Uterus (tissue), 4 donors: Measurements from ENCODE around the gene PPP2R3C. TPM values are rescaled to one million over a fixed set of nuclear protein-coding genes. Genes with fewer than 3 reads are reported as not detected.

Experiments
- DNase-seq, 2 donors: peaks; one replicate each; pipeline ENCODE4 v3.0.0-alpha.2; 2019 to 2020
- H3K27ac ChIP-seq, 2 donors: fragments of 200-600 bp; sonication (generic); 1 replicate in 1 of 2; 2 replicates in 1 of 2; pipeline ENCODE4 v1.5.1; 2016 to 2018
- H3K27me3 ChIP-seq, 2 donors: fragments of 200-600 bp; sonication (generic); one replicate each; pipeline ENCODE4 v1.5.1; 2018 to 2019; ENCODE audit warnings: control low read depth in 1 of 2
- H3K36me3 ChIP-seq, 2 donors: fragments of 200-600 bp; sonication (generic); one replicate each; pipeline ENCODE4 v1.5.1; 2019; ENCODE audit warnings: control low read depth in 1 of 2
- H3K4me1 ChIP-seq, 2 donors: fragments of 200-600 bp; sonication (generic); one replicate each; pipeline ENCODE4 v1.5.1; 2018 to 2019; ENCODE audit warnings: control low read depth in 1 of 2
- H3K4me3 ChIP-seq, 2 donors: fragments of 200-600 bp; sonication (generic); 1 replicate in 1 of 2; 2 replicates in 1 of 2; pipeline ENCODE4 v1.5.1; 2018 to 2019; ENCODE audit warnings: mild to moderate bottlenecking in 1 of 2
- H3K9me3 ChIP-seq, 2 donors: fragments of 200-600 bp; sonication (generic); one replicate each; pipeline ENCODE4 v1.5.1; 2019; ENCODE audit warnings: control low read depth in 1 of 2
- POLR2A ChIP-seq, 2 donors: fragments of 450-650 bp; IDR thresholded peaks; one replicate each; pipeline ENCODE4 v1.6.1; 2016; ENCODE audit warnings: antibody characterized with exemption in 2 of 2, mild to moderate bottlenecking in 1 of 2, moderate library complexity in 1 of 2
- intact Hi-C: fragments of 100-400 bp; cut with DNase I; formaldehyde crosslinking; loops from one replicate; pipeline ENCODE4 v1.15.1; 2023; ENCODE audit warnings: low total_unique reads
- total RNA-seq, 4 donors: library from RNA; depleted of rRNA in 3 of 4; stranded (reverse); fragments of >200 nt in 3 of 4; gene quantifications; one replicate each; pipeline versions ENCODE4 v1.1.0 to v1.2.4, GENCODE V29; 2014 to 2023
- TF ChIP-seq, protein P1 (sequence below), 4 experiments: fragments of 200-600 bp in 2 of 4; fragments of 450-650 bp in 2 of 4; sonication (generic) in 2 of 4; IDR thresholded peaks; one replicate each; pipeline ENCODE4 v1.5.1; 2016 to 2019; ENCODE audit warnings: antibody characterized with exemption in 4 of 4, mild to moderate bottlenecking in 2 of 4, moderate library complexity in 1 of 4
- donor health status: DM: yes; HTN: yes; CAD: no.

PPP2R3C gene
- total RNA-seq, 4 donors from 2014 or later = 18.5 to 48.0 (median 29.4) TPM

DNA sequence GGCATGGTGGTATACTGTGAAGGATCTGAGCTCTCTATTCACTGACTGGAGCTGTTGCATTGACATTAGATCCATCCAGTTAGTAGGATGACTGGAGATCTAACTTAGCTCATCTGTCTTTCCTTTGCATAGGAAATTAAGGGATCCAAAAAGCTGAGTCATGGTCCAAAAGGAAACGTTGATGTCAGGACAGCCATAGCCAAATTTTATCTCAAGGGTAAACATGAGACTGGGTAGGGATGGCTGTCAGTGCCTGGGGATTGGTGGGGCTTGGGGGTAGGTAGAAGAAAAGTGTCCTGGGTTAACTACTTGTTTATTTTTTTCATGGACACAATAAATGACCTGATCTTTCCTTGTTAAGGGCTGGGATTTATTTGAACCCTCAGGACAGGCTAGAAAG lies 71.1 kb downstream of the PPP2R3C start:
- H3K4me1 ChIP-seq = no peaks in the 10 kb centered on the region
- no peak overlapping the region for H3K27ac ChIP-seq
- no peaks in the 10 kb centered on the region for H3K9me3 ChIP-seq
- TF ChIP-seq, protein P1, sequence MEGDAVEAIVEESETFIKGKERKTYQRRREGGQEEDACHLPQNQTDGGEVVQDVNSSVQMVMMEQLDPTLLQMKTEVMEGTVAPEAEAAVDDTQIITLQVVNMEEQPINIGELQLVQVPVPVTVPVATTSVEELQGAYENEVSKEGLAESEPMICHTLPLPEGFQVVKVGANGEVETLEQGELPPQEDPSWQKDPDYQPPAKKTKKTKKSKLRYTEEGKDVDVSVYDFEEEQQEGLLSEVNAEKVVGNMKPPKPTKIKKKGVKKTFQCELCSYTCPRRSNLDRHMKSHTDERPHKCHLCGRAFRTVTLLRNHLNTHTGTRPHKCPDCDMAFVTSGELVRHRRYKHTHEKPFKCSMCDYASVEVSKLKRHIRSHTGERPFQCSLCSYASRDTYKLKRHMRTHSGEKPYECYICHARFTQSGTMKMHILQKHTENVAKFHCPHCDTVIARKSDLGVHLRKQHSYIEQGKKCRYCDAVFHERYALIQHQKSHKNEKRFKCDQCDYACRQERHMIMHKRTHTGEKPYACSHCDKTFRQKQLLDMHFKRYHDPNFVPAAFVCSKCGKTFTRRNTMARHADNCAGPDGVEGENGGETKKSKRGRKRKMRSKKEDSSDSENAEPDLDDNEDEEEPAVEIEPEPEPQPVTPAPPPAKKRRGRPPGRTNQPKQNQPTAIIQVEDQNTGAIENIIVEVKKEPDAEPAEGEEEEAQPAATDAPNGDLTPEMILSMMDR (IDR thresholded peaks at IDR 0.05) = no peak
- no peak for TF ChIP-seq POLR2A (IDR thresholded peaks at IDR 0.05)
- no peaks in the 10 kb centered on the region for H3K36me3 ChIP-seq
- H3K4me3 ChIP-seq = no peak overlapping the region
- DNase-seq = no peak
- intact Hi-C loops = no loop called here
- no peaks in the 10 kb centered on the region for H3K27me3 ChIP-seq

DNA sequence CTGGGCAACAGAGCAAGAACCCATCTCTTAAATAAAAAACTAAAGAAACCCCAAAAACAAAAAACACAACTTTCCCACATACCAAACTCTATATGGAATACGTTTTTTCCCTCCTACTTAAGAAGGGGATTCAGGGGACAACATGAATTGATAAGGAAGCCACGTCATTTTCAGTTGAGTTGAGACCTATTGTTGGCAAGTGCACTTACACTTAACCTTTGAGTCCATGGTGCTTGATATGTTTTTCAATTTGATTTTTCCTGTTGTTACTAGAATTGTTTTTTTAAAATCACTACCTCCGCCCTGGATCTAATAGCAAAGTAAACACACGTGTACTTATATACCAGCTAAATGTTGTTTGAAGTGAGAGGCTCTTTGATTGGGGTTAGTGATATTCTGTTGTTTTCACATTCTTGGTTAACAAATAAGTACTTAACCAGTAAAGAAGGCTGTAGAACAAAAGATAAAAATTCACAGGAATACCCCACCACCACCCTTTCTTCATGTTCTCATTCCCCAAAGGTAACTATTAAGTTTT lies 73.7 kb downstream of the PPP2R3C start:
- intact Hi-C loops = loop anchor here (10.0 kb wide), 1 partner anchor 63 kb away; the partner anchor contains the start of gene SRP54
- H3K9me3 ChIP-seq = no peaks in the 10 kb centered on the region
- no peaks in the 10 kb centered on the region for H3K4me1 ChIP-seq
- no peak for DNase-seq
- H3K27ac ChIP-seq = no peak overlapping the region
- H3K4me3 ChIP-seq = no peak overlapping the region
- H3K36me3 ChIP-seq = no peaks in the 10 kb centered on the region
- H3K27me3 ChIP-seq = no peaks in the 10 kb centered on the region
- TF ChIP-seq POLR2A (IDR thresholded peaks at IDR 0.05) = no peak
- TF ChIP-seq, protein P1 (IDR thresholded peaks at IDR 0.05) = no peak

DNA sequence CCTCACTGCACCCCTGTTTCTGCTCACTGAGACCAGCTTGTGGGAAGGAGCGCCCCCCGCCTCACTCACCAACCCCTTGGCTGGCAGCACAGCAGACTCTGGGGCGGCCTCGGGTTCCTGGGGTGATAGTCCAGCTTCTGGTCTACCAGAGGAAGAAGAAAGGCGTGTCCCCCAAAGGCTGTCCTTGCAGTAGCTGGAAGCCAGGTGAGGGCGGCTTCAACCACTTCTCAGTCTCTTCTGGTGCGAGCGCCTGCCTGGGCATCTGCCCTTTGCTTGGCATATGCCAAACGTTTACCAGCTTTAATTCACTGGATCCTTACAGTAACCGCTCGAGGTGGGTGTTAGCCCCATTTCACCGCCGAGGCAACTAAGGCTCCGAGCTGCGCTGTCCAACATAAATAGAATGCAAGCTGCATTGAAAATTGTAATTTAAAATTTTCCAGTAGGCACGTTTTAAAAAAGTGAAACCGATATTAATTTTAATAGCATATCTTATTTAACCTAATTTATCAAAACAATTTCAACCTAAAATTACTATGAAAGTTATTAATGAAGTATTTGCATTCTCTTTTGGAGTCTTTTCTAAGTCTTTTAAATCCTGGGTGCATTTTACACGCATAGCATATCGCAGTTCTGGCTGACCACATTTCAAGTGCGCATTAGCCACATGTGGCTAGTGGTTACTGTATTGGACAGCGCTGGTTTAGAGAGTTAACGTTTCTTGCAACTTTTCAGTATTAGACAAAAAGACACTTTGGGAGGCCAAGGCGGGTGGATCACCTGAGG lies 74.8 kb downstream of the PPP2R3C start:
- peak overlapping the region; percentile 69 to 82 for H3K4me3 ChIP-seq
- H3K27me3 ChIP-seq = no peaks in the 10 kb centered on the region
- H3K36me3 ChIP-seq = no peaks in the 10 kb centered on the region
- H3K27ac ChIP-seq = peak overlapping the region; percentile 89 to 95
- intact Hi-C loops = loop anchor here (10.0 kb wide), 1 partner anchor 62 kb away; the partner anchor contains the start of gene SRP54
- H3K9me3 ChIP-seq = no peaks in the 10 kb centered on the region
- H3K4me1 ChIP-seq = no peaks in the 10 kb centered on the region
- TF ChIP-seq, protein P1 (IDR thresholded peaks at IDR 0.05) = no peak
- no peak for TF ChIP-seq POLR2A (IDR thresholded peaks at IDR 0.05)
- DNase-seq = peak in 1 of 2 donors; percentile 49

DNA sequence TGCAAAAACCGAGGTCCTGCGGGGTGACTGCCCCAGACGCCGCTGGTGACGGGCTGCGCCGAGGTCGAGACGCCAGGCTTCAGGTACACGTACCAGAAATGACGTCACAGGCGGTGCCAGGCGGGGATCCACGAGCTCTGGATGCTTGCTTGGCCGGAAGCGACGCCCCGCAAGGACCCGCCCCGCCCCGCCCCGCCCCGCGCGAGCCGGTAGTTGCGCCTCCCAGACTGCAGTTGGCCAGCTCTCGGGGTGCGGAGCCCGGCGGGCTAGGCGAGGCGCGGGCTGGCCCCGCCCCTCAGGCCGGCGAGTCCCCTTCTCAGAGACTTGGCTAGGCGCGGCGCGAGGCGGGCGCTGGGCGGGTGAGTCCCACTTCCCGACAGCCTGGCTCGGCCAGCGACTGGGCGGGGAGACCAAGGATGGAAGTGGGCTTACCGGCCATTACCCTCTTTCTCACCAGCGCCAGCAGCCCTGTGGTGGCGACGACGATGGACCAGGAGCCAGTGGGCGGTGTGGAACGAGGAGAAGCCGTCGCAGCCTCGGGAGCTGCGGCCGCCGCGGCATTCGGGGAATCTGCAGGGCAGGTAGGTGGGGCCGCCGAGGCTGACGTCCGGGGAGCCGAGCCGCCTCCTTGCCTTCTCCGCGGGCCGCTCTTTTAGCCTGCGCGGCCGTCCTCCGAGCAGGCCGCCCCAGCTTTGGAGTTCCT lies 75.6 kb downstream of the PPP2R3C start, which contains the start of gene FAM177A1:
Gene FAM177A1 (plus strand): TSS at position 225 of the 703 bp plus-strand sequence. CDS start 192 bp downstream, at position 417.
- Histone ChIP-seq H3K4me3 (peak within 1 kb of the TSS; percentile 69 to 82), H3K27ac (peak within 1 kb of the TSS; percentile 89 to 95), H3K36me3 (no peaks in the 10 kb centered on the region), H3K4me1 (no peaks in the 10 kb centered on the region), H3K27me3 (no peaks in the 10 kb centered on the region), H3K9me3 (no peaks in the 10 kb centered on the region)
- peak in 1 of 2 donors; percentile 91 for TF ChIP-seq POLR2A (IDR thresholded peaks at IDR 0.05)
- TF ChIP-seq, protein P1 (IDR thresholded peaks at IDR 0.05) = no peak
- DNase-seq = peak; percentile 98
- intact Hi-C loops = loop anchor here (10.0 kb wide), 1 partner anchor 61 kb away; the partner anchor contains the start of gene SRP54
